ENCODE data around the gene LONP2. TPM values are rescaled to one million over a fixed set of nuclear protein-coding genes. Genes with fewer than 3 reads are reported as not detected.

The LONP2 gene, protein sequence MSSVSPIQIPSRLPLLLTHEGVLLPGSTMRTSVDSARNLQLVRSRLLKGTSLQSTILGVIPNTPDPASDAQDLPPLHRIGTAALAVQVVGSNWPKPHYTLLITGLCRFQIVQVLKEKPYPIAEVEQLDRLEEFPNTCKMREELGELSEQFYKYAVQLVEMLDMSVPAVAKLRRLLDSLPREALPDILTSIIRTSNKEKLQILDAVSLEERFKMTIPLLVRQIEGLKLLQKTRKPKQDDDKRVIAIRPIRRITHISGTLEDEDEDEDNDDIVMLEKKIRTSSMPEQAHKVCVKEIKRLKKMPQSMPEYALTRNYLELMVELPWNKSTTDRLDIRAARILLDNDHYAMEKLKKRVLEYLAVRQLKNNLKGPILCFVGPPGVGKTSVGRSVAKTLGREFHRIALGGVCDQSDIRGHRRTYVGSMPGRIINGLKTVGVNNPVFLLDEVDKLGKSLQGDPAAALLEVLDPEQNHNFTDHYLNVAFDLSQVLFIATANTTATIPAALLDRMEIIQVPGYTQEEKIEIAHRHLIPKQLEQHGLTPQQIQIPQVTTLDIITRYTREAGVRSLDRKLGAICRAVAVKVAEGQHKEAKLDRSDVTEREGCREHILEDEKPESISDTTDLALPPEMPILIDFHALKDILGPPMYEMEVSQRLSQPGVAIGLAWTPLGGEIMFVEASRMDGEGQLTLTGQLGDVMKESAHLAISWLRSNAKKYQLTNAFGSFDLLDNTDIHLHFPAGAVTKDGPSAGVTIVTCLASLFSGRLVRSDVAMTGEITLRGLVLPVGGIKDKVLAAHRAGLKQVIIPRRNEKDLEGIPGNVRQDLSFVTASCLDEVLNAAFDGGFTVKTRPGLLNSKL
- total RNA-seq: 10 to 100 TPM; 39.0 to 53.5 TPM

DNA sequence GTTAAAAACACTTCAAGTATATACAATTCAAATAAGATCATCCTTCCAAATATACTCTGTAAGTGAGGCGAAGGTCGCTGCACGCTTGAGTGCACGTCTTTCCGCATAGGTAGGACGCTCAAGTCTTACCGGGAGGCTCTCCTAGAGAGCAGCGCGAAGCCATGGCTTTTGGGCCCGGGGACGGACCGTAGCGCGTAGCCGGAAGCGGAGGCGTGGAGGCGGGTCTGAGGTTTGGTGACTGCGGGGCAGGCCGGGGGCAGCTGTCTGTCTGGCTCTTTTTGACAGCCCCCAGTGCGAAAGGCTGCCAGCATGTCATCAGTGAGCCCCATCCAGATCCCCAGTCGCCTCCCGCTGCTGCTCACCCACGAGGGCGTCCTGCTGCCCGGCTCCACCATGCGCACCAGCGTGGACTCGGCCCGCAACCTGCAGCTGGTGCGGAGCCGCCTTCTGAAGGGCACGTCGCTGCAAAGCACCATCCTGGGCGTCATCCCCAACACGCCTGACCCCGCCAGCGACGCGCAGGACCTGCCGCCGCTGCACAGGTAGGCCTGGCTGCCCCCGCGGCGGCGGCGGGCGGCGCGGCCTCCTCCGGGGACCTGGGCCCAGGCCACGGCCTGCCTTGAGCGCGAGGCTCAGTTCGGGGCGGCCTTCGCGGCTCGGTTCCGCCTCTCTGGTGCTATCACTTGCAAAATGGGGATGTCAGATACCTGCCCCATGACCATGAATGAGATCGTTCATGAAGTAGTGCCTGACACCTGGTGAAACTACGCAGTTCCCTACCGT lies at the start of gene LONP2:
Gene LONP2, plus strand, starts transcription at position 221 of the 783 bp plus-strand sequence. Its CDS starts 89 bp downstream, at position 310.
- peaks cover 9 to 14% of the 10 kb centered on the region in 2 donors for H3K36me3 Mint-ChIP-seq
- DNase-seq (ENCODE audit: low spot score in 2 of 2) (peak; percentile 91 to 92), ATAC-seq (peak; percentile 98)
- H3K27ac Mint-ChIP-seq: peak within 1 kb of the TSS; percentile 89 to 97
- peaks cover 0 to 10% of the 10 kb centered on the region in 2 donors for H3K9me3 Mint-ChIP-seq

DNA sequence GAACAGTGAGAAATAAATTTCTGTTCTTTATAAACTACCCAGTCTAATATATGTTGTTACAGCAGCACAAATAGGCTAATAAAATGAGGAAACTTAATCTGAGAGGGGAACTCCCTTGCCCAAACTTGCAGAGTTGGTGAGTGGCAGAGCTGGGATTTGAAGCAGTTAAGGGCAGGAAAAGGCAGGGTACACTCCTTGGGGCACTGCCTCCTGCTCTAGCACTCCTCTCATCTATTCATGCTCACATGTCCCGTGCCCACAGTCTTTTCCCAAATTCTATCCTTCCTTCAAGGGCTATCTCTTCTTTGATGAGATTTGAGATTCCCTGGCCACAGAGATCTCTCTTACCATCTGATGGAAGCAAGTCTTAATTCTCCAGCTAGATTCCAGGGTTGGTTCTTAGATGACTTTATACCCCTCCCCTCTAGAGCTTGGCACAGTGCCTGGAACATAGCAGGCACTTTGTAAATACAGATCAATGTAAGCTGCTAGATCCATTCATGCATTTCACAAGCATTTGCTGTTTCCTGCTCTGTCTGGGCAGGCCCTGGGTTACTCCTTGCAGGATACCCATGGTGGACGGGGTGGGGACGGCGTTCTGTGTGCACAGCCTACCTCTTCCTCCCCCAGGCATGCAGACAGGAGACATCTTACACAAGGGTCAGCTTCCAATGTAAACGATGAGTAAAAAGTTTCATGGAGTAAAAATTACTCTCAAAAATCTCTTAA lies 49.1 kb upstream of the LONP2 start:
- ATAC-seq (no peak), DNase-seq (ENCODE audit: low spot score in 2 of 2) (no peak)
- no peak overlapping the region for H3K27ac Mint-ChIP-seq
- no peaks in the 10 kb centered on the region for H3K36me3 Mint-ChIP-seq
- H3K9me3 Mint-ChIP-seq: peaks cover 0 to 5% of the 10 kb centered on the region in 2 donors

DNA sequence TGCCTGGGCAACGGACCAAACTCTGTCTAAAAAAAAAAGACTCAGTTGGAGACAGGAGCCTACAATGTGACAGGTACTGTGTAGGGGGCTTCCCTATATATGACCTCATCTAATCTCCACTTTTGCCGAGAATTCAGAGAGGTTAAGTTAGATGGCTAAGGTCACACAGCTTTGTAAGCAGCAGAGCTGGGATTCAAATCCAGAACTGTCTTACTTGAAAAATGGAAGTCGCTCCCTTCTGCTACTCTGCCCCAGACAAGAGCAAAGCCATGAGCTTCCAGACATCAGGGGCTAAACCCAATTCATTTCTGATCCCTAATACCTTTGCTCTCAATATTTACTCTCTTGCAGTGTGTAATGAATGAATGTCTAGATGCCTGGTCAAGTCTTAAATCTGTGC lies 46.8 kb upstream of the LONP2 start:
- no peaks in the 10 kb centered on the region for H3K36me3 Mint-ChIP-seq
- H3K27ac Mint-ChIP-seq: no peak overlapping the region
- DNase-seq (ENCODE audit: low spot score in 2 of 2) (no peak), ATAC-seq (no peak)
- H3K9me3 Mint-ChIP-seq: peaks cover 0 to 5% of the 10 kb centered on the region in 2 donors

DNA sequence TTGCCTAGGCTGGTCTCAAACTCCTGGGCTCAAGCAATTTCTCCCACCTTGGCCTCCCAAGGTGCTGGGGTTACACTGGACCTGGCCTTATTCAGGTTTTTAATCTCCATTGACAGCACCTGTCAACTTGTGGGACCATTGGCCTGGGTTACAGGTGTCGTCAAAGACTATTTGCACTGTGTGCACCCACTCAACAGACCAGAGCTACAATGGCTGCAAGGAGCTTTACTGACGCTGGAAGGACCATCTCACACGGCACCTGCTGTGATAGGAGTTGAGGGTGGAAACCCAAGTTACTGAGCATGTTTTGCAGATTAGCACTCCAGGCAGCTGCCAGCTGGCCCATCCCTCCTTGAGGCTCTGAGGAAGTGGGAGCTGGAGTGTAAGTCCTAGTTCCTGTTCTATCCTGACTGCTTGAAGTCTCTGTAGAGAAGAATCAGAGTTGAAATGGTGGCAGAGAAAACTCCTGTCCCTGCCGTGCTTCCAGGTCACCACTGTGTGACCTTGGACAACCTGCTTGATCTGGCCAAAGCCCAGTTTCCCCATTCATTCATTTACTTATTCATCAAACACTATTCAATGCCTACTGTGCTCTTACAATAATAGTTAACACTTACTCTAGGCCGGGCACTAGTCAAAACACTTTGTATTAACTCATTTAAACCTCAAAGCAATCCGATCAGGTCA lies 42.4 kb upstream of the LONP2 start:
- ATAC-seq (no peak), DNase-seq (ENCODE audit: low spot score in 2 of 2) (no peak)
- H3K27ac Mint-ChIP-seq: no peak overlapping the region
- peaks cover 0 to 5% of the 10 kb centered on the region in 2 donors for H3K9me3 Mint-ChIP-seq
- no peaks in the 10 kb centered on the region for H3K36me3 Mint-ChIP-seq

DNA sequence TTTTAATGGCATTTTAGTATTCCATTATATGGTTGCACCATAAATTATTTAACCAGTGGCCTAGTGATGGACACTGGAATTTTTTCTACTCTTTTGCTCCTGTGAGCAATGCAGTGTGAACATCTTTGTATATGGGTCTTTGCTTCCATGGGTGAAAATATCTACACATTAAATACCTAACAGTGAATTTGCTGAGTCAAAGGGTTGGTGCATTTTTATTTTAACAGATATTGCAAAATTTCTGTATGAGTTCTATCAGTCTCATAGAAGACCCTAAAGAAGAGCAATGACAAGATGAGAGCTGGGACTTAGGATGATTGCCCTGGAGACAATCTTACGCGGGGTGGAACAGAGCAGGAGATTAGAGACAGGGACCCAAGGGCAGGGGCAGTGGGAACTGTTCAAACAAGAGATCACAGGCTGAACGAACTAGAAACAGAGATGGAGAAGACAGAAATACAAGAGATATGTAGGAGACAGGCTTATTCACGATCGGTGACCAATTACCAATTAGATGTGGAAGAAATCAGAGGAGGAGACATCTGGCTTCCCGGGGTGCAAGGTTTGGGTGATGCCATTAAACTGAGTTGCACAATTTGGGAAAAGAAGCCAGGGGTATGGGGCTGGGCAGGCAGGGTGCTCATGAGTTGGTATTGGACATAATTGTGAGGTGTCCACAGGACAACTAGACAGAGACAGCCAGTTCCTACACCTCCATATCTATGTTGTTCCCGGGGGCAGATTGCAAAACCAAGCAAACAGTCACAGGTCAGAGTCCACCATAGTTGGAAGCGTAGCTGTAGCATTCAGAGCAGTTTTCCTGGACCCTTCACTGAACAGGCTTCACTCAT lies 39.9 kb upstream of the LONP2 start:
- no peak for DNase-seq (ENCODE audit: low spot score in 2 of 2)
- no peaks in the 10 kb centered on the region for H3K9me3 Mint-ChIP-seq
- ATAC-seq: no peak
- H3K27ac Mint-ChIP-seq: no peak overlapping the region
- H3K36me3 Mint-ChIP-seq: no peaks in the 10 kb centered on the region

DNA sequence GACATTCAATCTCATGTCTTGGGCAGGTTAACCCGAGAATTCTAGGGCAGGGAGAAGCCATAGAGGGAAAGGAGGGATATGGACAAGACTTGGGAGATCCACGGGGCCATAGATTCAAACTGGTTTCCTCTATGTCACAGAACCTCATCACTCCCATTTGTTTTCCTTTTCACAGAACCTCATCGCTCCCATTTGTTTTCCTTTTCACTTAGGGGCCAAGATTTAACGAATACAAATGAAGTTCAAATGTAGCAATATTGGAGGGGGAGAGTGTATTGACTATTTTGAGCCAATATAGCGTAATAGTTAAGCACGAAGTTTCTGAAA lies 39.3 kb upstream of the LONP2 start:
- Mint-ChIP-seq H3K36me3 (no peaks in the 10 kb centered on the region), H3K9me3 (no peaks in the 10 kb centered on the region), H3K27ac (no peak overlapping the region)
- ATAC-seq (no peak), DNase-seq (ENCODE audit: low spot score in 2 of 2) (no peak)

DNA sequence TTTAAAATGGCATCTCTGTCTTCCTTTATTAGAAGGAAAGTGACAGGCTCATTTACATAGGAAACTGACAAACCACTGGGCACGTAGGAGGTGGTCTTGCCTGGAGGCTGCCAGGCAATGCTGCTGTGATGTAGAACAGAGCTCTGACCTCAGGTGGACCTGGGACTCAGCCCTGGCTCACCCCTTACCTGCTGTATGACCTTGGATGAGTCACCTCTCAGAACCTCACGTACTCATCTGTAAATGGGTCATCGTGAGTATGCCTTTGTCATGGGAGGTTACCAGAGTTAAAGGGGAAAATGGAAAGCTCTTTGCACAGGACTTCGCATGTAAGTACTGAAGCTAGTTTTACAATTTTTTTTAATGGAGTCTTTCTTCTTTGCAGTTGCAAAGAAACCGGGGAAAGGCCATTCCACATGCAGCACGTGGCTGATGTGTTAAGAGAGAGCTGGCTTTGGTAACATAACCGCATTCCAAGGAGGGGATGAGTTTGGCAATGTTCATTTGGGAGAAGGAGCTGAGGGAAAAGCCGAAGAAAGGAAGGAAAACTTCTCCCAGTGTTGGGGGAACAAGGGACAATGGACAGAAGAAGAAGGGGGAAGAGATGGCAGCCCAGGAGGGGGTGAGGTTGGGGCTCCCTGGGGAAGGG lies 37.4 kb upstream of the LONP2 start:
- ATAC-seq: peak; percentile 62 to 67
- Mint-ChIP-seq H3K27ac (no peak overlapping the region), H3K9me3 (no peaks in the 10 kb centered on the region), H3K36me3 (no peaks in the 10 kb centered on the region)
- no peak for DNase-seq (ENCODE audit: low spot score in 2 of 2)

DNA sequence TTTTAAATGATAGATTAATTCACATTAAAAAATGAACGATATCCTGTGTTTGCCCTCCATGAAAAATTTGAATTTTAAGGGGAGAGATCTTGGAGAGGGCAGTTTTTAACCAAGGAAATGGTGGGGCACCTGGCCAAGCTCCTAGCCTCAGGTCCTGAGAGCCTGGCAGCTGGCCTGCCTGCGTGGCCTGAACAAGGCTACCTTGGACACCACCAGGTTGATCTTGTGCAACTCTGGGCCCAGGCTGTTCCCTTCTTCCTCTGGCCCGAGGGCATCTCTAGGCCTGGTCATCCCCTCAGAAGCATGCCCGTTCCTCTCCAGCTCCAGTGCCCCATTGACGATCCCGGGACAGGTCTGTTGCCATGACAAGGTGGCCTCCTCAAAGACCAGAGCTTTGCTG lies 33.4 kb upstream of the LONP2 start:
- H3K9me3 Mint-ChIP-seq: no peaks in the 10 kb centered on the region
- no peaks in the 10 kb centered on the region for H3K36me3 Mint-ChIP-seq
- H3K27ac Mint-ChIP-seq: no peak overlapping the region
- DNase-seq (ENCODE audit: low spot score in 2 of 2) (no peak), ATAC-seq (no peak)

DNA sequence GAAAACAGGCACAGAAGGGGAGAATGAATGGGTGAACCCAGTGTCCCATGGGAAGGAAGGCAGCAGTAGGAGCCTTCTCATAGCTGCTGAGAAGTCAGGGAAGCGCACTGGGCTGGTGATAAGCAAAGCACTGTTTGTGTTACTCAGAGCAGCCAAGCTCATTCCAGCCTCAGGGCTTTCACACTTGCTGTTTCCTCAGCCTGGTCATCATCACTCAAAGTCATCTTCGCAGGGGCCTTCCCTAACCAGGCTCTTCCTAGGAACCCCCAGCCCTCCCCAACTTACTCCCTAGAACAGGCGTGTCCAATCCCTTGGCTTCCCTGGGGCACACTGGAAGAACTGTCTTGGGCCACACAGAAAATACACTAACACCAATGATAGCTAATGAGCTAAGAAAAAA lies 32.1 kb upstream of the LONP2 start:
- Mint-ChIP-seq H3K27ac (no peak overlapping the region), H3K9me3 (no peaks in the 10 kb centered on the region), H3K36me3 (no peaks in the 10 kb centered on the region)
- DNase-seq (ENCODE audit: low spot score in 2 of 2) (no peak), ATAC-seq (no peak)

DNA sequence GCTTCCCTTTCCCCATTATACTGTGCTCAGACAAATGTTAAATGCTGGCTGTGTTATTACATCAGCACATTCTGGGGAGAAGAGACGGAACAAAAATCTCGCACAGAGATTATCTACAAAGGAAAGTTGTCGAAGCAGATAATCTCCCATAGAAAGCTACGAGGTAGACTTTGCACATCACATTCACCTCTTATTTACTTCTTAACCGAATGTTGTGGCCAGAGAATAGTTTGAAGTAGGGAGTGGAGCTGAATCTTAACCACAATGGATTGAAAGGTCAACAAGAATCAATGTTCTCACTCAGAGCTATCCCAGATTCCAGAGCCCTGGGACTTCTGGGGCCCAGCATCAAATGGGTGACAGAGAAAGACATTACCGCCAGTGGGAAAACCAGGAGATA lies 28.4 kb upstream of the LONP2 start:
- Mint-ChIP-seq H3K36me3 (no peaks in the 10 kb centered on the region), H3K27ac (no peak overlapping the region), H3K9me3 (peaks cover 0 to 4% of the 10 kb centered on the region in 2 donors)
- no peak for ATAC-seq
- DNase-seq (ENCODE audit: low spot score in 2 of 2): no peak

DNA sequence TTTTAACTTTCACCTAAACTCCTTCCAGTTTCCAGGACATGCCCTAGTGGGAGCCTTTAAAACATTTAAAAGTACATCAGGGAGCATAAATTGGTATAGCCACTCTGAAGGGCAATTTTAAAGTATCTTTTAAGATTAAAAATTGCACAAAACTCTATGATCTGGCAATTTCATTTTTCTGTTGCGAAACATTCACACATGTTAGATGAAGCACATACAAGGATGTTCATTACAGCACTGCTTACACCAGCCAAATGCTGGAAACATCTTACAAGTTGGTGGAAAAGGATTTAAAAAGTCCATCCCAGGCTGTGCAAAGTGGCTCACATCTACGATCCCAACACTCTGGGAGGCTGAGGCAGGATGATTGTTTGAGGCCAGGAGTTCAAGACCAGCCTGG lies 26.4 kb upstream of the LONP2 start:
- no peak for ATAC-seq
- peaks cover 0 to 4% of the 10 kb centered on the region in 2 donors for H3K9me3 Mint-ChIP-seq
- H3K36me3 Mint-ChIP-seq: no peaks in the 10 kb centered on the region
- DNase-seq (ENCODE audit: low spot score in 2 of 2): no peak
- no peak overlapping the region for H3K27ac Mint-ChIP-seq

DNA sequence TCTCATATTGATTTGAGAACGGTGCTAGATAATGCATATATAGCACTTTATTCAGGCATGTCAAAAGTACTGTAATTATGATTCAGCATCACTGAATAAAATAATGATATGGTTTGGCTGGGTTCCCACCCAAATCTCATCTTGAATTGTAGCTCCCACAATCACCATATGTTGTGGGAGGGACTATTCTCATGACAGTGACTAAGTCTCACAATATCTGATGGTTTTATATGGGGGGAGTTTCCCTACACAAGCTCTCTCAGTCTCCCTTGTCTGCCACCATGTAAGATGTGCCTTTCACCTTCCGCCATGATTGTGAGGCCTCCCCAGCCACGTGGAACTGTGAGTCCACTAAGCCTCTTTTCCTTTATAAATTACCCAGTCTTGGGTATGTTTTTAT lies 25.6 kb upstream of the LONP2 start:
- no peak for ATAC-seq
- H3K9me3 Mint-ChIP-seq: peaks cover 0 to 7% of the 10 kb centered on the region in 2 donors
- no peaks in the 10 kb centered on the region for H3K36me3 Mint-ChIP-seq
- no peak for DNase-seq (ENCODE audit: low spot score in 2 of 2)
- H3K27ac Mint-ChIP-seq: no peak overlapping the region

DNA sequence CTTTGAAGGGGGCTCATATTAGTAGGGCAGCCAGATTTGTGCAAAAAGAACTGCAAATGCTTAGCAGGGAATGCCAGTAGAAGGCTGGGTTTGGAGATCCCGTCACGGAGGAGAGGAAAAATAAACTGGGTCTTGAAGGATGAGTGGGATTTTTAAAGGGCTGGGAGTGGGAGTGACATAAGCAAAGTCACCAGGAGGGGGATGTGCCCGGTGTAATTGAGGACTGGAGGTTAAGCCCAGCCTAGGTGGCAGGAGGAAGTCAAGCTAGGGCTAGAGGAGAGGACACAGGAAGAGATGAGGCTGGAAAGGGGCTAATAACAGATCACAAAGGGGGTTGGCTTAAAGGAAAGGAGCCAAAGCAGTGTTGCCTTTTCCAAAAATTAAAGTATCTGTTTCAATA lies 23.2 kb upstream of the LONP2 start:
- H3K36me3 Mint-ChIP-seq: no peaks in the 10 kb centered on the region
- ATAC-seq (no peak), DNase-seq (ENCODE audit: low spot score in 2 of 2) (no peak)
- H3K9me3 Mint-ChIP-seq: peaks cover 0 to 9% of the 10 kb centered on the region in 2 donors
- H3K27ac Mint-ChIP-seq: no peak overlapping the region

DNA sequence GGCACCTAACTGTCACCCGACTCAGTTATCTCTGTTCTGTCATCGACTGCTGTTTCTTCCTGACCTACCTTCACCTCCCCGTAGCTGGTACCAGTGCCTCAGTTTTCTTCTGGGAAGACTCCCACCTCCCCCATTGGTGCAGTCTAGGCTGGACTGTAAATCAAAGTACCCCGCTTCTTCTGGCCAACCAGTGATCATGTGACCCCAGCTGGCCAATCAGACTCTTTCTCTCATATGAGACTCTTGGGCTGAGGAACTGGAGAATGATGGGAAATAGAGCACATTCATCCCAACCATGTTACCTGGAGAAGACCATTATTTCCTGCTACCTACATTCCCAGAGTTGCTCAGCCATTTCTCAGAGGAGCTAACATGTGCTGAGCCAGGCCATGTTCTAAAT lies 20.6 kb upstream of the LONP2 start:
- Mint-ChIP-seq H3K36me3 (no peaks in the 10 kb centered on the region), H3K27ac (no peak overlapping the region), H3K9me3 (peaks cover 0 to 8% of the 10 kb centered on the region in 2 donors)
- no peak for ATAC-seq
- no peak for DNase-seq (ENCODE audit: low spot score in 2 of 2)

DNA sequence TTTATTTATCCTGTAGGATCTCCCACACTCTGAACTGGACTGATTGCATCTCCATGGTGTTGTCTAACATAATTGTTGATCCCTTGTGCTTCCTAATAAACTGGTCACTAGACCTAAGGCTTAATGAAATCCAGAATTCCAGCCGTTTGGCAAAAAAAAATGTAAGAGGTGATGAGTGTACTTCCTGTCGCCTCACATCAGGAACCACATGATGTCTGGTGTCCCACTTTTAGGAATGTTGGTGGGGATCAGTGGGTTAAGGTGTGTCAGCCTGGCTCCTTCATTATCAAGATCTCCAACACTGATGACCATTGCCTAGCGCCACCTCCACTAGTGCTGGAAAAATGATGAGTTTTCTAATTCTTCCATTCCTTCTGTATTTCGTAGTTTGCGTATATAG lies 18.6 kb upstream of the LONP2 start:
- no peaks in the 10 kb centered on the region for H3K36me3 Mint-ChIP-seq
- ATAC-seq (no peak), DNase-seq (ENCODE audit: low spot score in 2 of 2) (no peak)
- H3K27ac Mint-ChIP-seq: no peak overlapping the region
- peaks cover 0 to 5% of the 10 kb centered on the region in 2 donors for H3K9me3 Mint-ChIP-seq

Measured in activated naive CD4-positive, alpha-beta T cell treated with anti-CD3 and anti-CD28 coated beads, Interleukin-2, amount 50 U/mL, for 72 hours (primary cell).